DOHH2 (cell line): Measurements from ENCODE around the gene JUN.

Source experiments
- H3F3A ChIP-seq: fragments of 200-600 bp; sonication (generic), shearing (Covaris generic); 2 replicates; pipeline ENCODE4 v1.6.0; 2016; ENCODE audit warnings: antibody characterized with exemption, mild to moderate bottlenecking; ENCODE audit not compliant: control insufficient read depth, insufficient read depth
- H3K27ac ChIP-seq: fragments of 200-600 bp; sonication (generic); 2 replicates; pipeline ENCODE4 v1.5.1; 2014; ENCODE audit warnings: low read depth, mild to moderate bottlenecking, low read length, moderate library complexity
- H3K27me3 ChIP-seq: fragments of 200-600 bp; sonication (generic); 2 replicates; pipeline ENCODE4 v1.6.1; 2014; ENCODE audit warnings: mild to moderate bottlenecking, low read length, mixed read lengths; ENCODE audit not compliant: control insufficient read depth
- H3K36me3 ChIP-seq: fragments of 200-600 bp; sonication (generic); 2 replicates; pipeline ENCODE4 v1.6.1; 2014; ENCODE audit warnings: mild to moderate bottlenecking, low read length, moderate library complexity, mixed read lengths; ENCODE audit not compliant: control insufficient read depth
- H3K4me1 ChIP-seq: fragments of 200-600 bp; sonication (generic); 2 replicates; pipeline ENCODE4 v1.6.1; 2014; ENCODE audit warnings: mild to moderate bottlenecking, low read length, mixed read lengths; ENCODE audit not compliant: control insufficient read depth
- H3K4me2 ChIP-seq: fragments of 200-600 bp; sonication (generic); 2 replicates; pipeline ENCODE4 v1.6.0; 2014; ENCODE audit warnings: mild to moderate bottlenecking, low read length, moderate library complexity
- H3K4me3 ChIP-seq: fragments of 200-600 bp; sonication (generic); 2 replicates; pipeline ENCODE4 v1.5.1; 2014; ENCODE audit warnings: mild to moderate bottlenecking, low read length, mixed read lengths
- H3K79me2 ChIP-seq: fragments of 200-600 bp; sonication (generic); 2 replicates; pipeline ENCODE4 v1.6.1; 2014; ENCODE audit warnings: mild to moderate bottlenecking, low read length, mixed read lengths; ENCODE audit not compliant: control insufficient read depth
- H3K9me2 ChIP-seq: fragments of 200-600 bp; sonication (generic); replicated peaks from 2 replicates; pipeline ENCODE4 v1.6.1; 2014; ENCODE audit warnings: mild to moderate bottlenecking, low read length, mixed read lengths; ENCODE audit not compliant: control insufficient read depth
- H3K9me3 ChIP-seq: fragments of 200-600 bp; sonication (generic); 2 replicates; pipeline ENCODE4 v1.6.1; 2014; ENCODE audit warnings: antibody characterized with exemption, low read length, mixed read lengths; ENCODE audit not compliant: control insufficient read depth, insufficient read depth
- H4K20me1 ChIP-seq: fragments of 200-600 bp; sonication (generic); 2 replicates; pipeline ENCODE4 v1.6.0; 2014; ENCODE audit warnings: low read depth, mild to moderate bottlenecking, antibody characterized with exemption, low read length, moderate library complexity; ENCODE audit not compliant: control insufficient read depth, insufficient read depth
- CTCF ChIP-seq: fragments of 200-600 bp; sonication (generic); IDR thresholded peaks from one replicate; pipeline ENCODE4 v1.5.1; 2014; ENCODE audit warnings: antibody characterized with exemption, mild to moderate bottlenecking, low read depth, low read length; ENCODE audit not compliant: poor library complexity, severe bottlenecking
- EZH2phosphoT487 ChIP-seq: fragments of 200-600 bp; sonication (generic); IDR thresholded peaks from 2 replicates; pipeline ENCODE4 v1.6.1; 2017; ENCODE audit warnings: borderline replicate concordance, mild to moderate bottlenecking, antibody characterized with exemption, low read length, moderate library complexity, mixed read lengths

JUN gene

GRCh38 chr1:58739856-58740466 lies 43.9 kb downstream of the JUN start:
- H3K4me1 ChIP-seq, result no peaks in the 10 kb centered on the region
- no peaks in the 10 kb centered on the region for H4K20me1 ChIP-seq
- peaks cover 18% of the 10 kb centered on the region for H3K27me3 ChIP-seq
- no peaks in the 10 kb centered on the region for H3K79me2 ChIP-seq
- no peaks in the 10 kb centered on the region for H3F3A ChIP-seq
- H3K9me3 ChIP-seq, result no peaks in the 10 kb centered on the region
- H3K4me3 ChIP-seq, result no peak overlapping the region
- H3K4me2 ChIP-seq, result no peak overlapping the region
- H3K9me2 ChIP-seq, result no peaks in the 10 kb centered on the region
- TF ChIP-seq EZH2phosphoT487 (no peak), CTCF (peak; percentile 79)
- no peak overlapping the region for H3K27ac ChIP-seq
- H3K36me3 ChIP-seq, result no peaks in the 10 kb centered on the region

- H3K79me2 ChIP-seq, result no peaks in the 10 kb centered on the region
- H3K36me3 ChIP-seq, result no peaks in the 10 kb centered on the region
- H3K9me2 ChIP-seq, result no peaks in the 10 kb centered on the region
- no peak overlapping the region for H3K4me3 ChIP-seq
- H3F3A ChIP-seq, result no peaks in the 10 kb centered on the region
- H4K20me1 ChIP-seq, result no peaks in the 10 kb centered on the region
- H3K27me3 ChIP-seq, result peaks cover 12% of the 10 kb centered on the region
- no peak overlapping the region for H3K27ac ChIP-seq
- no peak overlapping the region for H3K4me2 ChIP-seq
- TF ChIP-seq EZH2phosphoT487 (no peak), CTCF (no peak)
- no peaks in the 10 kb centered on the region for H3K4me1 ChIP-seq
- no peaks in the 10 kb centered on the region for H3K9me3 ChIP-seq
These were observed 45.0 kb downstream of the JUN start for GRCh38 chr1:58738876-58739275.

- H3K4me1 ChIP-seq, result no peaks in the 10 kb centered on the region
- peaks cover 7% of the 10 kb centered on the region for H3K27me3 ChIP-seq
- no peaks in the 10 kb centered on the region for H3K9me2 ChIP-seq
- no peak overlapping the region for H3K4me2 ChIP-seq
- H3K4me3 ChIP-seq, result no peak overlapping the region
- H3K9me3 ChIP-seq, result no peaks in the 10 kb centered on the region
- no peaks in the 10 kb centered on the region for H3K36me3 ChIP-seq
- no peaks in the 10 kb centered on the region for H3K79me2 ChIP-seq
- no peak for TF ChIP-seq CTCF
- no peak for TF ChIP-seq EZH2phosphoT487
- H4K20me1 ChIP-seq, result no peaks in the 10 kb centered on the region
- no peak overlapping the region for H3K27ac ChIP-seq
- no peaks in the 10 kb centered on the region for H3F3A ChIP-seq
These were observed 48.3 kb downstream of the JUN start for GRCh38 chr1:58735586-58735985.
